GM12878 (cell line): ENCODE measurements around the gene DLEC1. TPM values are rescaled to one million over a fixed set of nuclear protein-coding genes. Genes with fewer than 3 reads are reported as not detected.

Experiments
- ATAC-seq: fragments of 200-7000 bp; cut with Tn5 transposase; 3 replicates; pipeline ENCODE4 v1.9.1; 2020; ENCODE audit warnings: mild to moderate bottlenecking, moderate library complexity
- BruUV-seq: library from RNA; stranded (reverse); fragments of 400-500 nt; replicated peaks from 2 replicates; lab custom pipeline; 2021; lab: Mats Ljungman, UMichigan
- CTCF ChIA-PET: fragments of 300-600 bp; sonication (Branson Sonifier 250); formaldehyde crosslinking; extraction: SDS; loops from one replicate; lab custom pipeline; 2021; ENCODE audit warnings: inconsistent platforms; lab: Yijun Ruan, JAX
- POLR2A ChIA-PET: fragments of 350-600 bp; formaldehyde crosslinking; extraction: SDS; loops from one replicate; lab custom pipeline; 2021; ENCODE audit warnings: inconsistent platforms; lab: Charles Lee
- RAD21 ChIA-PET: fragments of 300-600 bp; sonication (Branson Sonifier 250); formaldehyde crosslinking; loops from one replicate; lab custom pipeline; 2023; ENCODE audit warnings: antibody characterized with exemption; ENCODE audit not compliant: unreplicated experiment; lab: Charles Lee
- SMC1A ChIA-PET: fragments of 300-600 bp; sonication (Branson Sonifier 250); formaldehyde crosslinking; loops from one replicate; lab custom pipeline; 2023; ENCODE audit not compliant: unreplicated experiment, uncharacterized antibody; lab: Charles Lee
- DNase-seq: peaks from one replicate; pipeline ENCODE4 v3.0.0-alpha.2; 2011; ENCODE audit warnings: low read depth, low spot score
- FAIRE-seq: peaks from 3 replicates; lab custom pipeline; 2011; peaks lifted over from hg19 to GRCh38; lab: Jason Lieb, UNC
- H2AFZ ChIP-seq: 2 replicates; pipeline ENCODE4 v1.6.0; 2011; ENCODE audit warnings: low read depth, low read length, control low read depth; ENCODE audit not compliant: control insufficient read depth
- H3K27ac ChIP-seq: 2 replicates; pipeline ENCODE4 v1.5.1; 2011; ENCODE audit warnings: control low read depth; ENCODE audit not compliant: control insufficient read depth, insufficient read depth
- H3K27me3 ChIP-seq, 2 experiments: replicated peaks in 1 of 2; 2 replicates each; pipeline versions ENCODE4 v1.6.0 to v1.6.1; 2011; ENCODE audit warnings: low read length in 1 of 2; ENCODE audit not compliant: control insufficient read depth in 2 of 2, insufficient read depth in 2 of 2
- H3K36me3 ChIP-seq, 2 experiments: 2 replicates each; pipeline ENCODE4 v1.5.1; 2011; ENCODE audit warnings: low read length in 1 of 2; ENCODE audit not compliant: control insufficient read depth in 2 of 2, insufficient read depth in 2 of 2
- H3K4me1 ChIP-seq: 2 replicates; pipeline ENCODE4 v1.6.1; 2011; ENCODE audit warnings: mild to moderate bottlenecking, low read length, moderate library complexity, mixed read lengths; ENCODE audit not compliant: control insufficient read depth, insufficient read depth
- H3K4me2 ChIP-seq: 2 replicates; pipeline ENCODE4 v1.6.0; 2011; ENCODE audit warnings: control low read depth; ENCODE audit not compliant: control insufficient read depth, insufficient read depth
- H3K4me3 ChIP-seq: fragments of 200-600 bp; sonication (generic); 2 replicates; pipeline ENCODE4 v1.5.1; 2016
- H3K79me2 ChIP-seq: 2 replicates; pipeline ENCODE4 v1.6.0; 2011; ENCODE audit warnings: low read length; ENCODE audit not compliant: control insufficient read depth, insufficient read depth
- H3K9ac ChIP-seq: 2 replicates; pipeline ENCODE4 v1.8.0; 2011; ENCODE audit warnings: low read length, control low read depth, mixed read lengths; ENCODE audit not compliant: control insufficient read depth, insufficient read depth
- H3K9me3 ChIP-seq: replicated peaks from 3 replicates; pipeline ENCODE4 v1.5.1; 2011; ENCODE audit warnings: mild to moderate bottlenecking, low read length; ENCODE audit not compliant: control insufficient read depth, insufficient read depth
- H4K20me1 ChIP-seq: 2 replicates; pipeline ENCODE4 v1.6.0; 2011; ENCODE audit not compliant: control insufficient read depth, insufficient read depth
- CBX3 ChIP-seq: fragments of 200-600 bp; sonication (generic); IDR thresholded peaks from 2 replicates; pipeline ENCODE4 v1.6.1; 2016; ENCODE audit warnings: low read depth, borderline replicate concordance
- DPF2 ChIP-seq: fragments of 450-650 bp; IDR thresholded peaks from 2 replicates; pipeline ENCODE4 v1.6.1; 2017; ENCODE audit warnings: mild to moderate bottlenecking
- FOXK2 ChIP-seq: fragments of 450-650 bp; IDR thresholded peaks from 2 replicates; pipeline ENCODE4 v1.6.1; 2017; ENCODE audit warnings: mild to moderate bottlenecking, moderate library complexity
- HDAC2 ChIP-seq: fragments of 200-600 bp; sonication (generic); IDR thresholded peaks from 2 replicates; pipeline ENCODE4 v1.6.1; 2017
- IKZF1 ChIP-seq: fragments of 450-650 bp; conservative IDR thresholded peaks from 2 replicates; pipeline ENCODE4 v1.6.1; 2017; ENCODE audit warnings: antibody characterized with exemption, mild to moderate bottlenecking
- MTA2 ChIP-seq: fragments of 450-650 bp; IDR thresholded peaks from 2 replicates; pipeline ENCODE4 v1.6.1; 2016; ENCODE audit warnings: low read depth, mild to moderate bottlenecking, moderate library complexity
- RAD21 ChIP-seq: IDR thresholded peaks from 2 replicates; pipeline ENCODE4 v1.6.1; 2011; ENCODE audit warnings: mild to moderate bottlenecking, low read depth, low read length, moderate library complexity; ENCODE audit not compliant: insufficient read depth
- RBBP5 ChIP-seq: fragments of 200-600 bp; sonication (generic); conservative IDR thresholded peaks from 2 replicates; pipeline ENCODE4 v1.6.1; 2016
- RUNX3 ChIP-seq: IDR thresholded peaks from 2 replicates; pipeline ENCODE4 v1.6.1; 2012; ENCODE audit warnings: low read length, inconsistent platforms
- SIN3A ChIP-seq: IDR thresholded peaks from 2 replicates; pipeline ENCODE4 v1.6.1; 2012; ENCODE audit warnings: low read depth, low read length, improper control_type of control experiment
- STAT3 ChIP-seq: IDR thresholded peaks from 2 replicates; pipeline ENCODE4 v1.6.1; 2011; ENCODE audit warnings: low read depth, low read length, improper control_type of control experiment
- ZNF622 ChIP-seq: fragments of 450-650 bp; IDR thresholded peaks from 2 replicates; pipeline ENCODE4 v1.6.1; 2017; ENCODE audit warnings: mild to moderate bottlenecking, inconsistent platforms
- WGBS: methylation state at CpG from one replicate; pipeline ENCODE4 v1.1.6; 2016; ENCODE audit warnings: low lambda C conversion rate; ENCODE audit not compliant: insufficient replicate concordance, insufficient coverage; ENCODE audit errors: missing lambda C conversion rate; 5-methylcytosine and 5-hydroxymethylcytosine counted together
- in situ Hi-C: fragments of 300-500 bp; cut with MboI; formaldehyde crosslinking; loops from 9 replicates; pipeline ENCODE4 v1.14.3; 2018; ENCODE audit warnings: mixed read lengths
- intact Hi-C: fragments of 100-400 bp; cut with micrococcal nuclease; formaldehyde crosslinking; loops from one replicate; pipeline ENCODE4 v1.14.2; 2022; ENCODE audit not compliant: unreplicated experiment
- polyA plus RNA-seq, 11 experiments: library from polyadenylated mRNA; depleted of rRNA in 4 of 11; unstranded in 6 of 11; stranded (reverse) in 5 of 11; fragments of >200 nt; fragmentation: Nextera tagmentation in 4 of 11; fragmentation: Illumina TruSeq in 1 of 11; extraction: Ambion mirVana in 4 of 11; extraction: Trizol in 1 of 11; gene quantifications; 1 replicate in 1 of 11; 2 replicates in 10 of 11; pipeline versions ENCODE4 v1.2.1 to v1.2.3, GENCODE V29; 2011 to 2016; ENCODE audit warnings: inconsistent platforms in 2 of 11, missing spikeins in 2 of 11, low read depth in 1 of 11
- total RNA-seq, 4 experiments: library from RNA; depleted of rRNA in 3 of 4; stranded (reverse); fragments of >200 nt in 3 of 4; fragmentation: Illumina TruSeq in 1 of 4; extraction: Trizol in 1 of 4; gene quantifications; 2 replicates each; pipeline versions ENCODE4 v1.2.1 to v1.2.3, GENCODE V29; 2013 to 2021
- TF ChIP-seq, protein P1 (sequence below): fragments of 150-350 bp; IDR thresholded peaks from 2 replicates; pipeline ENCODE4 v1.6.1; 2014; ENCODE audit warnings: mild to moderate bottlenecking, low read depth, low read length

Gene DLEC1
- total and polyA plus RNA-seq, 10 of the 15 experiments (the other 5 are each of a cell fraction or from before 2014, with no cell fraction given): 0.03 to 0.29 (median 0.07) TPM; not detected in 3

- no peak overlapping the region for H3K27ac ChIP-seq
- POLR2A ChIA-PET: no interaction called here
- H3K9me3 ChIP-seq: no peaks in the 10 kb centered on the region; the same call in 1 of the 3 replicates
- SMC1A ChIA-PET: interaction anchor here (0.5 kb wide), 1 partner anchor 936 kb away, joined by 4 read pairs; no protein-coding TSS in a partner anchor
- no peaks in the 10 kb centered on the region for H3K27me3 ChIP-seq
- no peaks in the 10 kb centered on the region for H3K4me1 ChIP-seq
- FAIRE-seq (no peak), ATAC-seq (peak; percentile 59), DNase-seq (no peak)
- RAD21 ChIA-PET: interaction anchor here (0.6 kb wide), 1 partner anchor 79 kb away, joined by 3 read pairs; no protein-coding TSS in a partner anchor
- WGBS: 38% methylated on average over 7 of the region's 7 CpGs
- no peak overlapping the region for H3K4me3 ChIP-seq
- CTCF ChIA-PET: no interaction called here
- H3K36me3 ChIP-seq: no peaks in the 10 kb centered on the region
- intact Hi-C loops (no loop called here), in situ Hi-C loops (no loop called here)
- H3K4me2 ChIP-seq: no peak overlapping the region
- BruUV-seq: no TSS peak
- peak; percentile 30; the same call in 1 of the 2 replicates for TF ChIP-seq IKZF1
- TF ChIP-seq STAT3: peak; percentile 75; the same call in 1 of the 2 replicates
- 0 out of 2 replicates have a peak, but pooled peaks have one; percentile 2 for TF ChIP-seq RUNX3
- no peak for TF ChIP-seq FOXK2
- no peak overlapping the region for H2AFZ ChIP-seq
- no peaks in the 10 kb centered on the region for H3K79me2 ChIP-seq
- no peak overlapping the region for H3K9ac ChIP-seq
- no peaks in the 10 kb centered on the region for H4K20me1 ChIP-seq
Observed at GRCh38 chr3:38084334-38085310, 45.6 kb downstream of the DLEC1 start.

DNA sequence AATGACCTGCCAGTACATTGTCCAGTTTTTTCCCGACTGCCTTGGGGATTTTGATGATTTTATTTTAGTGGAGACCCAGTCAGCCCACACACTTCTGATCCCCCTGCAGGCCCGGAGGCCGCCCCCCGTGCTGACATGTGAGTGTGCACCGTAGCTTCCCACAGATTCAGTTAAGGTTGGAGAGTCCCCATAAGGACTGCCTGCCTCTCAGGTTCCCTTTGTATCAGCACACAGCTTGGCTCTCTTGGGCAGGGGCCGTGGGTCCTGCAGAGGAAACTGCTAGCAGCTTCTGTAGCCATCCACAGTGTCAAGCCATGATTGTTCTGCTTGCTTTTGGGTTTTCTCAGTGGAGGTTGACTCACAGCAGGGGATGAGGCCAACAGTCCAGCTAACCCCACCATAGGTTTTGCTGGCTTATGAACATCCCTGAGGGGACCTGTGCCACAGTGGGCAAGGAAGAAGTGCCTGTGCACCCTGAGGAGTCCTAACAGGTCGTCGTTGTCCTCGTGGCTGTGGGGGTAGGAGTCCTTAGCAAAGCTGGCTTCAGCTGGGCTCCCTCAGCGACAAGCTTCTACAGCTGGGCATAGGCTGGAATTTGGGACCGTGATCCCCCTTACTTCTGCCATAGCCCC is 46.4 kb downstream of the DLEC1 start:
- no peak overlapping the region for H3K27ac ChIP-seq
- no peaks in the 10 kb centered on the region; the same call in 1 of the 3 replicates for H3K9me3 ChIP-seq
- H3K4me1 ChIP-seq: no peaks in the 10 kb centered on the region
- 87% methylated on average over 11 of the region's 11 CpGs for WGBS
- ChIA-PET RAD21 (interaction anchor here (0.6 kb wide), 1 partner anchor 80 kb away, joined by 3 read pairs; no protein-coding TSS in a partner anchor), SMC1A (no interaction called here), CTCF (no interaction called here), POLR2A (no interaction called here)
- no peaks in the 10 kb centered on the region for H4K20me1 ChIP-seq
- in situ Hi-C loops: no loop called here
- intact Hi-C loops: no loop called here
- no peaks in the 10 kb centered on the region for H3K36me3 ChIP-seq
- H3K4me3 ChIP-seq: no peak overlapping the region
- DNase-seq (no peak), ATAC-seq (peak; percentile 50), FAIRE-seq (no peak)
- no peak overlapping the region for H3K9ac ChIP-seq
- no peak overlapping the region for H2AFZ ChIP-seq
- BruUV-seq: no TSS peak
- no peaks in the 10 kb centered on the region for H3K27me3 ChIP-seq
- no peaks in the 10 kb centered on the region for H3K79me2 ChIP-seq
- no peak overlapping the region for H3K4me2 ChIP-seq
- TF ChIP-seq SIN3A (no peak), MTA2 (no peak), RBBP5 (no peak), HDAC2 (no peak), RAD21 (no peak), CBX3 (no peak), ZNF622 (no peak), DPF2 (no peak)
- TF ChIP-seq, protein P1, sequence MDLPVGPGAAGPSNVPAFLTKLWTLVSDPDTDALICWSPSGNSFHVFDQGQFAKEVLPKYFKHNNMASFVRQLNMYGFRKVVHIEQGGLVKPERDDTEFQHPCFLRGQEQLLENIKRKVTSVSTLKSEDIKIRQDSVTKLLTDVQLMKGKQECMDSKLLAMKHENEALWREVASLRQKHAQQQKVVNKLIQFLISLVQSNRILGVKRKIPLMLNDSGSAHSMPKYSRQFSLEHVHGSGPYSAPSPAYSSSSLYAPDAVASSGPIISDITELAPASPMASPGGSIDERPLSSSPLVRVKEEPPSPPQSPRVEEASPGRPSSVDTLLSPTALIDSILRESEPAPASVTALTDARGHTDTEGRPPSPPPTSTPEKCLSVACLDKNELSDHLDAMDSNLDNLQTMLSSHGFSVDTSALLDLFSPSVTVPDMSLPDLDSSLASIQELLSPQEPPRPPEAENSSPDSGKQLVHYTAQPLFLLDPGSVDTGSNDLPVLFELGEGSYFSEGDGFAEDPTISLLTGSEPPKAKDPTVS: no peak
